Measurements from ENCODE around the gene UBXN10. TPM values are rescaled to one million over a fixed set of nuclear protein-coding genes. Genes with fewer than 3 reads are reported as not detected.

The UBXN10 gene
- total RNA-seq, 1 experiment from 2014 or later, result not detected

DNA sequence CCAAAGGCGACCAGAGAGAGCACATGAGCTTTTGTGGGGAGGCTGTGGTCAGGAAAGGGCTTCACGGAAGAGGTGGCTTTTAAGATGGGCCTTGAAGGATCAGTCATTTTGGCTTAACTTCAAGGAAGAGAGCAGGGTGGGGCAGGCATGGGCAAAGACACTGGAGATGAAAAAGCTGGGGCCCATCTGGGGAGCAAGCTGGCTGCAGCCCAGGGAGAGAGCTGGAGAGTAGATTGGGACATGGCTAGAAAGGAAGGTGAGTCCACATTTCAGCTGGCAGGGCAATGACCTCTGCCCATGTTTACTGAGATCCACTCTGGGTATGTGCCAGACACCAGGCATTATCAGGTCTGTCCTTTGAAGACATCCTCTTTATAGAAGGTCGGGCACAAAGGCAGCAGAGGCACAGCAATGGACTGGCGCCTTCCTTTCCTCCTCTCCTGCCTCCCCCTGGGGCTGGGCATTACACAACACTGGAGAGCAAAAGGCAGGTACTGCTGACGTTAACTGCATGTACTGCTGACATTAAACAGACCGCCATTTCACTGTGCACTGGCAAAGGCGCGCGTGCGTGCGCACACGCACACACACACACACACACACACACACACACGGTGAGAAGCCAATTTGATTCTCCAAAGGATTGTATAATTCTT, 2.2 kb upstream of the UBXN10 start:
- peaks cover 51% of the 10 kb centered on the region for H3K27me3 ChIP-seq (replicated peaks)
- H3K36me3 ChIP-seq, result no peaks in the 10 kb centered on the region
- H3K9me3 ChIP-seq (replicated peaks), result no peaks in the 10 kb centered on the region
- no peak overlapping the region for H3K4me3 ChIP-seq
- no peaks in the 10 kb centered on the region for H3K4me1 ChIP-seq (replicated peaks)
- no peak for DNase-seq (ENCODE audit: low read depth in 1 of 2, low spot score in 2 of 2)
- H3K27ac ChIP-seq, result no peak overlapping the region

DNA sequence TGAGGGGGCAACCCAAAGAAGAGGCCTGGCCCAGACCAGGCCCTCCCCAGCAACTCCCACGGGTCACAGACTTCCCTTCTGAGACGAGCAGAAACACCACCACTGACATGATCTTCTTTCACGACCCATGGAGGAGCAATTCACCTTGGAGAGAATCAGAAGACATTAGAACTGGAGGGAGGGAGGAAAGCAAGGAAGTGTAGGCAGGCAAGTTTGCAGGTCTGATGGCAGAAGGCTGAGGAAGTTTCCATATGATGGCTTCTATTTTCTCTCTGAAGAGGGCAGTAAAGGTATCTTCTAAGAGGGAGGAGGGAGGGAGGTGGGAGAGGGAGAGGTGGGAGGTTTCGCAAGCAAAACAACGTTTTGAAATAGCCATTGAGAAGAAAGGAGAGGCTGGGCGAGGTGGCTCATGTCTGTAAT, 1.4 kb upstream of the UBXN10 start:
- H3K27ac ChIP-seq, result no peak overlapping the region
- H3K36me3 ChIP-seq, result no peaks in the 10 kb centered on the region
- no peak for DNase-seq (ENCODE audit: low read depth in 1 of 2, low spot score in 2 of 2)
- no peaks in the 10 kb centered on the region for H3K9me3 ChIP-seq (replicated peaks)
- H3K27me3 ChIP-seq (replicated peaks), result peaks cover 58% of the 10 kb centered on the region
- H3K4me3 ChIP-seq, result no peak overlapping the region
- no peaks in the 10 kb centered on the region for H3K4me1 ChIP-seq (replicated peaks)

DNA sequence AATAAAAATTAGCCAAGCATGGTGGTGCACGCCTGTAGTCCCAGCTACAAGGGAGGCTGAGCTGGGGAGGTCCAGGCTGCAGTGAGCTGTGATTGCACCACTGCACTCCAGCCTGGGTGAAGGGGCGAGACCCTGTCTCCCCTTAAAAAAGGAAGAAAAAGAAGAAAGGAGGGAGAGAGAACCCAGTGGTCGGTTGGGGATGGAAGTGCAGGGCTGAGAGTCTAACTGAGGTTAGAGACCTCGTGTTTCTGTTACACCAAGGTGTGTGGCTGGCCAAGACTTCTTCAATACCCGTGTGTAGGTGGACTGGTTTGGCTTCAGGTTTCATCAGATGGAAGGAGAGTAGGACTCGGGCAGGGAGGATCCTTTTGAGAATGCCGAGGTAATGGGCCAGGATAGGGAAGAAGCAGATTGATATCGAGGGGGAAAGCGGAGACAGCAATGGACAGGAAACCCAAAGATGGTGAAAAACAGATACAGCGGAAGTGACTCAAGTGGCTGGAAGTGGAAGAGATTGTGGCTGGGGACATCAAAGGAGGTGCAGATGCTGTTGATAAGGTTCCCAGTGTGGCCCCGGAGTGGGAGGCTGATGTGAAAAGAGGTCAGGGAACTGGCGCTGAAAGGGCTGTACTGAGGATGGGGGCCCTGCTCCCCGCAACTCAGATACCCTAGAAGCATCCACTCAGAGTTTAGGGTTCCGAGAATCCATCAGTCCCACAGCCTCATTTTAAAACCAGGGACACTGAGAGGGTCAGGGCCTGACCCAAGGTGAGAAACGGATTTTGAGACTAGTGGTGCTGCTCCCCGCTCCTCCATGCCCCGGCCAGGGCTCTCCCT, 681 bp upstream of the UBXN10 start:
- H3K4me3 ChIP-seq, result no peak overlapping the region
- no peaks in the 10 kb centered on the region for H3K9me3 ChIP-seq (replicated peaks)
- peaks cover 58% of the 10 kb centered on the region for H3K27me3 ChIP-seq (replicated peaks)
- no peak for DNase-seq (ENCODE audit: low read depth in 1 of 2, low spot score in 2 of 2)
- no peaks in the 10 kb centered on the region for H3K36me3 ChIP-seq
- no peaks in the 10 kb centered on the region for H3K4me1 ChIP-seq (replicated peaks)
- no peak overlapping the region for H3K27ac ChIP-seq

DNA sequence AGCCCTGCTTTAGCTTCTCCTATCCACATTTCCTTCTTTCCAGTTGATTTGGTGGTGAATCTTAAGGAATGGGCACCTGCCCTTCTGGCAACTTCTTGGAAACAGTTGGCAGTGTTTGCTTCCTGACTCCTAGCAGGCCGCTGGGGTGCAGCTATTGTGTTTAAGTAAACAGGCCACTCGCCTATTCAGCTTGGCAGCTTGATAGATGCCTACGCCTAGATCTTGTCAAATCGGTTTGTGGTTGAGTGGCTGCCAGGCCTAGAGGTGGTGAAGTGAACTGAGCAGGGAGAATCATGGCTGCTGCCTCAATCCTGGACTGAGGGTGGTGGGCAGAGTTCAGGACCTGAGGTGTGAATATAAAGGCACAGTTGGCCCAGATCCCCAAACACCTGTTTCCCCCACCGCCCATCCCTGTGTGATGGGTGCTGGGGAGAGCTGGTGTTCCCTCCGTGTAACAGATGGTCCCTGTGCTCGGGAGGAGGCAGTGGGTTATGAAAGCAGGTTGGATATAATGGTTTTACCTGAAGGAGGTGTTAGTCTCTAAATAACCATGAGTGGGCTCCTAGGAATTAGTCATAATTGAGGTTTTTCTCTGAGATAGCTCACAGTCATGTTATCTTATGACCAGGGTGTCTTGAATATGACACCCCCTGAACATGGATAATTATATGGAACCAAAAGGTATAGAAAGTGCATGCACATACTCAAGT, 1.4 kb downstream of the UBXN10 start:
- H3K36me3 ChIP-seq, result no peaks in the 10 kb centered on the region
- DNase-seq (ENCODE audit: low read depth in 1 of 2, low spot score in 2 of 2), result no peak
- H3K4me1 ChIP-seq (replicated peaks), result no peaks in the 10 kb centered on the region
- no peaks in the 10 kb centered on the region for H3K9me3 ChIP-seq (replicated peaks)
- no peak overlapping the region for H3K27ac ChIP-seq
- H3K27me3 ChIP-seq (replicated peaks), result peaks cover 71% of the 10 kb centered on the region
- H3K4me3 ChIP-seq, result no peak overlapping the region

DNA sequence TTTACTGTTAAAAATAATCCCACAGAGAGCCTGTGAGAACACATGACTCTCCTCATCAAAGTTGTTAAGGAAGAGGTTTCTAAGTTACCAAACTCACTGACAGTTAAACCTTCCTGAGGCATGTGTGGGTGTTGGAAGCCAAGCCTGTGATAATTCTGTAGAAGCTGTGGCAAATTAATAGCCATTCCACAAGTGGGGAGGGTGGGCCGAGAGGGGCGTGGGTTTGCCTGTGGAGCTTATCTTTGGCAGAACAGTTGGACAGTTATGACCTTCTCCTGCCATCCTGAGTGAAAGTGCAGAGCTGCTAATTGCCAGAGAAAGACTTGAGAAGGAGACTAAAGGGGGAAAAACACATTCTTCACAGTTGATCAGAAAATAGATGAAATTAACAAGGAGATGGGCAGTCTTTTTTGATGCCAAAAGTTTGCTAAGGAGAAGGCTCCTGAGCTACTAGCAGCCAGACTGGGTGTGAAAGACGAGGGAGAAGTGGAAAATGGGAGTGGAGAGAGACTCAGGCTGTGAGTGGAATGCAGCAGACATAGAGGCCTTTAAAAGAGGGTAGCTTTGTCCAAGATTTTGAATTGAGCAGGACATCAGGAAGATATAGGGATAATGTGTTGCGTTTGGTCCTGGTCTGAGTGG, 2.0 kb downstream of the UBXN10 start:
- Histone ChIP-seq H3K27ac (no peak overlapping the region), H3K9me3 (replicated peaks) (no peaks in the 10 kb centered on the region), H3K4me3 (no peak overlapping the region), H3K27me3 (replicated peaks) (peaks cover 75% of the 10 kb centered on the region), H3K36me3 (no peaks in the 10 kb centered on the region), H3K4me1 (replicated peaks) (no peaks in the 10 kb centered on the region)
- no peak for DNase-seq (ENCODE audit: low read depth in 1 of 2, low spot score in 2 of 2)

DNA sequence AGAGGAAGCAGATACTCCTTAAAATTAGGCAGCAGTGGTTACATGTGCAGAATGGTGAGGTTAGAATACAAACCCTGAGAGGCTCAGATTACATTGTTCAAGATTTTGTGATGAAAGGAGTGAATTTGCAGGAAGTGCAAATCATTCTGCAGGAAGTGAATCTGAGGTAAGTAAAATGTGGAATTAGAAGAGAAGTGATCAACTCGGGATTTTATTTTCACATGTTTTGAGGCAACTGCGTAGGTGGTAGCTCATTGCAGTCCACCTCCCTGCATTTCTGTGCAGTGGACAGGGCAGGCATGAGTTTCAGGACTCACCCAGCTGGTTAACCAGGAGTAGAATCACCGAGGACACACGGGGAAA, 2.5 kb downstream of the UBXN10 start:
- Histone ChIP-seq H3K36me3 (no peaks in the 10 kb centered on the region), H3K27ac (no peak overlapping the region), H3K4me1 (replicated peaks) (no peaks in the 10 kb centered on the region), H3K27me3 (replicated peaks) (peaks cover 75% of the 10 kb centered on the region), H3K4me3 (no peak overlapping the region), H3K9me3 (replicated peaks) (no peaks in the 10 kb centered on the region)
- DNase-seq (ENCODE audit: low read depth in 1 of 2, low spot score in 2 of 2), result no peak

DNA sequence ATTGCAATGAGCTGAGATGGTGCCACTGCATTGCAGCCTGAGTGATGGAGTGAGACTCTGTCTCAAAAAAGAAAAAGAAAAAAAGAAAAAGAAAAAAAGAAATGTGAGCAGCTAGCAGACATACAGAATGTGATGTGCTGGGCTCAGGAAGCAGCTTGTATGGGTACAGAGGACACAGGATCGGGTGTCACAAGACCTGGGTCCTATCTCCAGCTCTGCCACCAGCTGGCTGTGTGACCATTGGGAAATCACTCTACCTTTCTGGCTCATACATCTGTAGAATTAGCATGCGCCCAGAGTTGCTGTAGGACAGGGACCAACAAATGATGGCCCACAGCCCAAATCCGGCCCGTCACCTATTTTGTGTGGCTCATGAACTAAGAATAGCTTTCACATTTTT, 3.8 kb downstream of the UBXN10 start:
- Histone ChIP-seq H3K27ac (no peak overlapping the region), H3K9me3 (replicated peaks) (no peaks in the 10 kb centered on the region), H3K4me1 (replicated peaks) (no peaks in the 10 kb centered on the region), H3K36me3 (no peaks in the 10 kb centered on the region), H3K4me3 (no peak overlapping the region), H3K27me3 (replicated peaks) (peaks cover 81% of the 10 kb centered on the region)
- DNase-seq (ENCODE audit: low read depth in 1 of 2, low spot score in 2 of 2), result no peak

DNA sequence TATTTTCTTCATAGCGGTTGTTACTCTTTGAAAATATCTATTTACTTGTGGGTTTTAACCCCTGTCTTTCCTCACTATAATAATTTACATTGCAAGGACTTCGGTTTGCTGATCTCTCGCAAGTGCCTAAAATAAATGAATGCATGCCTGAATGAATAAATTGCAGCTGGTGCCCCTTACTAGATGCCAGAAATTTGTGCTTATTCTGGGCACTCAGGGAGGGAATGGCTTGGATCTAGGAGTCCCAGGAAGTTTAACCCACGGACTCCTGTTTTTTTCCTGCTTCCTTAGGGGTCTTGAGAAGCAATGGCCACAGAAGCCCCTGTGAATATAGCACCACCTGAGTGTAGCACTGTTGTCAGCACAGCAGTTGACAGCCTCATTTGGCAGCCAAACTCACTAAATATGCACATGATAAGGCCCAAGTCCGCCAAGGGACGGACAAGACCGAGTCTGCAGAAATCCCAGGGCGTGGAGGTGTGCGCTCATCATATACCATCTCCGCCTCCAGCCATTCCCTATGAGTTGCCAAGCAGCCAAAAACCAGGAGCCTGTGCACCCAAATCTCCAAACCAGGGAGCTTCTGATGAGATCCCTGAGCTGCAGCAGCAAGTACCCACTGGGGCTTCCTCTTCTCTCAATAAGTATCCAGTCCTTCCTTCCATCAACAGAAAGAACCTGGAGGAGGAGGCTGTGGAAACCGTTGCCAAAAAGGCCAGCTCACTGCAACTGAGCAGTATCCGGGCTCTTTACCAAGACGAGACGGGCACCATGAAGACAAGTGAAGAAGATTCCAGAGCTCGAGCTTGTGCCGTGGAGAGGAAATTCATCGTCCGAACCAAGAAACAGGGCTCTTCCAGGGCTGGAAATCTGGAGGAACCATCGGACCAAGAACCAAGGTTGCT, 4.6 kb downstream of the UBXN10 start:
- Histone ChIP-seq H3K4me3 (no peak overlapping the region), H3K36me3 (no peaks in the 10 kb centered on the region), H3K9me3 (replicated peaks) (no peaks in the 10 kb centered on the region), H3K27me3 (replicated peaks) (peaks cover 75% of the 10 kb centered on the region), H3K4me1 (replicated peaks) (no peaks in the 10 kb centered on the region), H3K27ac (no peak overlapping the region)
- DNase-seq (ENCODE audit: low read depth in 1 of 2, low spot score in 2 of 2), result no peak

DNA sequence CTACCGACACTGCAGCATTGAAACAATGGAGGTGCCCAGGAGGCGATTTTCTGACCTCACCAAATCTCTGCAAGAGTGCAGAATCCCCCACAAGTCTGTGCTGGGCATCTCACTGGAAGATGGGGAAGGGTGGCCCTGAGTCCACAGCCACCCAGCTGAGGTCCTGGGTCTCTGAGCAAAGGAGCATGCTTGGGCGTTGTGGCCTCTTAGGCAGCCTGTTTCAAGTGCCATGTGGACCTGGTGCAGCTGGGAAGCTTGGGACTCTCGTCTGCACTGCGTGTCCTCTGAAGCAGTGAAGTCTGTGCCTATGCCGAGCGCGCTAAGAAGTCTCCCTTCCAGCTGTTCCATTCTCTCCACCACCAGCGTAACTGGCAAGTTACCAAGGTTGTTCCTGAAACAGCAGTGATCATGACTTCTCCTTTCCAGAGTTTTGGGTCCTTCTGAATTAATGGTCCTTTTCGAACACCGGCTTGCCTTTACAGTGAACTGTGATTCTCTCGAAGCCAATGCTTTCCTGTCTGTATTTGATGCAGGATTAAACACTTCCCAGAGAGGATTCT, 5.5 kb downstream of the UBXN10 start:
- Histone ChIP-seq H3K4me3 (no peak overlapping the region), H3K36me3 (no peaks in the 10 kb centered on the region), H3K27me3 (replicated peaks) (peaks cover 69% of the 10 kb centered on the region), H3K4me1 (replicated peaks) (no peaks in the 10 kb centered on the region), H3K27ac (no peak overlapping the region), H3K9me3 (replicated peaks) (no peaks in the 10 kb centered on the region)
- DNase-seq (ENCODE audit: low read depth in 1 of 2, low spot score in 2 of 2), result no peak

DNA sequence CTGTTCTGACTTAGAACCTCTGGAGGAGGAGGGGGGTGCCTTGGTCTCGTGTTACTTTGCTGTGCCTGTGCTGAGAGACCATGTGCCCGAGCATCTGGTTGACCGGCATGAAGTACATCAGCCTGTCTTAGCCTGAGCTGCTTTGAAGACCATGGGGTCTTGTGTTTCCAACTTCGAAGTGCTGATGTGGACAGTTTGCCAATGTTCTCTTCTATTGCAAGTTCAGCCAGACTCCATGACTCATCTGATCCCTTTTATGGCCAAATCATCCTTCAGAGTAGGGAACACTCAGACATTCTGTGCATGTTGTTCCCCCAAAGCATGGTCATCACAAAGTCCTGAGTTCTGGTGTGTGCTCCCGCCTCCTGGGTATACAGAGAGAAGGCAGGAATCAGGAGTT, 6.5 kb downstream of the UBXN10 start:
- H3K9me3 ChIP-seq (replicated peaks), result no peaks in the 10 kb centered on the region
- H3K27me3 ChIP-seq (replicated peaks), result peaks cover 59% of the 10 kb centered on the region
- H3K4me3 ChIP-seq, result no peak overlapping the region
- H3K4me1 ChIP-seq (replicated peaks), result no peaks in the 10 kb centered on the region
- no peak for DNase-seq (ENCODE audit: low read depth in 1 of 2, low spot score in 2 of 2)
- no peaks in the 10 kb centered on the region for H3K36me3 ChIP-seq
- H3K27ac ChIP-seq, result no peak overlapping the region

DNA sequence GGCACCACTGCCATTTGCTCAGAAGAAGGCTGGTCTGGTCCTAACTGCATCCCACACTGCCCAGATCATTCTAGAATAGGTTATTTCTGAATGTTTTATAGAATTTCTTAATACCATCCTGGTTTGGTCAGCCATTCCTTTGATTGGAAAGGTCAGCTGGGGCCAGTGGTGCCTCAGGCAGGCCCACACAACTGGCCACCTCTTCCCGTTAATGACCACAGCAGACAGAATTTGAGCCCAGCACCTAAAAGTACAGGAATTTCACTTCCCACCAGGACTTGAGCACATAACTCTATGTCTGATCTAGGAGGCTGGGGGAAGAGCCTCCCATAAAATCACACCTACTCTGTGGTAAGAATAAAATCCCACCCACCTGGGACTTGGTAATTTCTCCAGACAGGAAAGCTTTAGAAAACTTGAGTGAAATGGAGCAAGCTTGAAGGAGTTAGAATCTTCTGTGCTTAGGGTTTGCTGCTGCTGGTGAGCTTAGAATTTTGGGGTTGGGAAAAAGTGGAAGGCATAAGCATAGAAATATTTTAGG, 7.0 kb downstream of the UBXN10 start:
- no peak for DNase-seq (ENCODE audit: low read depth in 1 of 2, low spot score in 2 of 2)
- no peak overlapping the region for H3K27ac ChIP-seq
- H3K9me3 ChIP-seq (replicated peaks), result no peaks in the 10 kb centered on the region
- no peaks in the 10 kb centered on the region for H3K4me1 ChIP-seq (replicated peaks)
- no peaks in the 10 kb centered on the region for H3K36me3 ChIP-seq
- no peak overlapping the region for H3K4me3 ChIP-seq
- peaks cover 53% of the 10 kb centered on the region for H3K27me3 ChIP-seq (replicated peaks)

DNA sequence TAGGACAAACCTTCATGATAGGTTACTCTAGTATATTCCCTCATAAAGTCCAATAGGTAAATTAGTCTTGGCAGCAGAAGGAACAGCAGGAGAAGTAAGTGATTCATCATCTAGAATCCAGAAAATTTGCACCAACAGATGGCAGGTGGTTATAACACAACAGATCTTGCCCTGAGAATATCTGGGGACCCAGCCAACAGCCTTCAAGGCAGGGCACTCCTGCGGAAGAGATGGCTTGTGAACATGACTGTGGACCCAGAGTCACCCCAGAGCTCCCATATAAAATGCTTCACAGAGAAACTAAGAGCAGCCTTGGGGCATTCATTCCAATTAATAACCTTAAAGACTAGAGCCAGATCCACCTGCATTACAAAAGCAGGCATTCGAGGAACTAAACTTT, 8.3 kb downstream of the UBXN10 start:
- no peaks in the 10 kb centered on the region for H3K9me3 ChIP-seq (replicated peaks)
- peaks cover 49% of the 10 kb centered on the region for H3K27me3 ChIP-seq (replicated peaks)
- no peaks in the 10 kb centered on the region for H3K4me1 ChIP-seq (replicated peaks)
- H3K36me3 ChIP-seq, result no peaks in the 10 kb centered on the region
- no peak for DNase-seq (ENCODE audit: low read depth in 1 of 2, low spot score in 2 of 2)
- no peak overlapping the region for H3K4me3 ChIP-seq
- H3K27ac ChIP-seq, result no peak overlapping the region
